Ammon's horn (tissue), 1 donor: Measurements from ENCODE around the gene BBS5.
"Not testable (repeated sequence)": the region's sequence is repeated elsewhere in the genome, so short reads cannot be mapped to it uniquely, and the experiment has no call there.

ENCODE experiments used
- DNase-seq: peaks from one replicate; pipeline ENCODE4 v3.0.0-alpha.2; 2016; ENCODE audit warnings: low spot score

BBS5 gene

GRCh38 chr2:169479257-169480078 is at the start of gene BBS5:
TSS of gene BBS5 (plus strand) at chr2:169479494. CDS start at chr2:169479554, 60 bp downstream.
- peak; percentile 91 for DNase-seq

GRCh38 chr2:169431772-169432171 is 47.5 kb upstream of the BBS5 start:
- not testable (repeated sequence) for DNase-seq

- DNase-seq: not testable (repeated sequence)
These were observed 45.1 kb upstream of the BBS5 start for GRCh38 chr2:169434236-169434635.

GRCh38 chr2:169438466-169439072 is 40.7 kb upstream of the BBS5 start:
- DNase-seq: no peak

- no peak for DNase-seq
These were observed 39.4 kb upstream of the BBS5 start for GRCh38 chr2:169439900-169440299.

GRCh38 chr2:169446452-169446851 is 32.8 kb upstream of the BBS5 start:
- DNase-seq: no peak

GRCh38 chr2:169448316-169448715 is 31.0 kb upstream of the BBS5 start:
- DNase-seq: no peak

GRCh38 chr2:169448865-169449264 is 30.4 kb upstream of the BBS5 start:
- DNase-seq: no peak

GRCh38 chr2:169452080-169452479 is 27.2 kb upstream of the BBS5 start:
- peak; percentile 18 for DNase-seq

- not testable (repeated sequence) for DNase-seq
These were observed 26.2 kb upstream of the BBS5 start for GRCh38 chr2:169453044-169453443.

- DNase-seq: no peak
These were observed 18.2 kb upstream of the BBS5 start for GRCh38 chr2:169461143-169461542.

GRCh38 chr2:169462896-169463695 is 16.2 kb upstream of the BBS5 start:
- DNase-seq: peak; percentile 42

- DNase-seq: no peak
These were observed 14.8 kb upstream of the BBS5 start for GRCh38 chr2:169464466-169464865.

- DNase-seq: no peak
These were observed 14.4 kb upstream of the BBS5 start for GRCh38 chr2:169464882-169465281.

GRCh38 chr2:169468841-169469240 is 10.5 kb upstream of the BBS5 start:
- no peak for DNase-seq

- DNase-seq: no peak
These were observed 9.2 kb upstream of the BBS5 start for GRCh38 chr2:169469952-169470572.

- DNase-seq: no peak
These were observed 7.0 kb upstream of the BBS5 start for GRCh38 chr2:169472249-169472648.

- DNase-seq: no peak
These were observed 2.8 kb upstream of the BBS5 start for GRCh38 chr2:169476459-169476858.

GRCh38 chr2:169478339-169478738 is 955 bp upstream of the BBS5 start:
- DNase-seq: peak; percentile 16

GRCh38 chr2:169478745-169479256 is 493 bp upstream of the BBS5 start:
- DNase-seq: no peak

- DNase-seq: no peak
These were observed 778 bp downstream of the BBS5 start for GRCh38 chr2:169480079-169480465.

- DNase-seq: no peak
These were observed 6.4 kb downstream of the BBS5 start for GRCh38 chr2:169485650-169486138.
